K562 (cell line): ENCODE measurements around the gene ZDHHC5. TPM values are rescaled to one million over a fixed set of nuclear protein-coding genes. Genes with fewer than 3 reads are reported as not detected.

Source experiments
- microRNA counts: library from miRNA; unstranded; fragments of <30 nt; microRNA quantifications from one replicate; lab custom pipeline; 2016
- microRNA-seq: library from miRNA; unstranded; fragments of <30 nt; microRNA quantifications from one replicate; pipeline ENCODE4, GENCODE V29; 2018; ENCODE audit warnings: borderline microRNAs expressed
- polyA plus RNA-seq, 8 experiments: library from polyadenylated mRNA; depleted of rRNA in 4 of 8; stranded (reverse) in 5 of 8; unstranded in 3 of 8; fragments of >200 nt; fragmentation: Nextera tagmentation in 2 of 8; fragmentation: Illumina TruSeq in 1 of 8; extraction: Ambion mirVana in 2 of 8; extraction: Trizol in 1 of 8; gene quantifications; 2 replicates each; pipeline versions ENCODE4 v1.2.1 to v1.2.3, GENCODE V29; 2011 to 2014; ENCODE audit warnings: inconsistent platforms in 1 of 8, missing spikeins in 1 of 8
- small RNA-seq: library from RNA; depleted of rRNA; stranded (forward); fragments of <200 nt; gene quantifications from one replicate; pipeline ENCODE3, GENCODE V24; 2014
- total RNA-seq, 7 experiments: library from RNA; depleted of rRNA in 6 of 7; stranded (reverse); fragments of >200 nt in 6 of 7; fragmentation: Illumina TruSeq in 2 of 7; extraction: Trizol in 2 of 7; gene quantifications; 2 replicates each; pipeline versions ENCODE4 v1.2.1 to v1.2.3, GENCODE V29; 2011 to 2021; ENCODE audit warnings: low replicate concordance in 1 of 7

Gene ZDHHC5
- total and polyA plus RNA-seq, 9 of the 15 experiments (the other 6 are each of a cell fraction or from before 2014, with no cell fraction given): 3.8 to 64.2 (median 35.9) TPM

MicroRNAs within 50 kb of the gene (microRNA counts, 767-probe panel; counts per million panel counts)
- microRNA hsa-miR-130a-3p (lab: Ali Mortazavi, UCI): 4,107 counts per million, percentile 82 among the panel's probes with 10 or more counts

Small RNA genes within 50 kb of the gene (microRNA-seq; reads per million reads assigned to microRNA genes)
- gene MIR130A: 1.5 reads per million, percentile 19 among the genes with 10 or more reads in this experiment

Small RNA genes within 50 kb of the gene (small RNA-seq; reads per million reads assigned to genes)
- gene MIR130A (0.55 reads per million, percentile 28 among the genes with 10 or more reads in this experiment), gene TMX2-CTNND1 (not detected)

Other genes with a start within 250 kb of the ZDHHC5 start
Only the 7 nearest of the 14 such genes appear.
- gene SERPING1, start 70.4 kb upstream of the ZDHHC5 start, total RNA-seq (2014; rRNA removed): not detected in 2 replicates
- not detected in 2 replicates for gene SERPING1, start 70.4 kb upstream of the ZDHHC5 start, total RNA-seq (2014; rRNA removed; fragmentation: Illumina TruSeq; extraction: Trizol)
- gene SERPING1, start 70.4 kb upstream of the ZDHHC5 start, total RNA-seq (2015; rRNA removed; fragmentation: Illumina TruSeq; extraction: Trizol): 0.14 TPM in 1 of 2 replicates, not detected in the other
- 0.94 and 1.00 TPM in 2 replicates for gene SERPING1, start 70.4 kb upstream of the ZDHHC5 start, total RNA-seq (2021)
- gene SERPING1, start 70.4 kb upstream of the ZDHHC5 start, polyA plus RNA-seq (2011; rRNA removed): 0.10 and 0.31 TPM in 2 replicates
- 0.08 and 0.31 TPM in 2 replicates for gene SERPING1, start 70.4 kb upstream of the ZDHHC5 start, polyA plus RNA-seq (2014; fragmentation: Illumina TruSeq; extraction: Trizol)
- under 1 TPM; 0.21 to 0.30 TPM for gene SERPING1, start 70.4 kb upstream of the ZDHHC5 start, polyA plus RNA-seq (2014; fragmentation: Nextera tagmentation; extraction: Ambion mirVana)
- gene SERPING1, start 70.4 kb upstream of the ZDHHC5 start, polyA plus RNA-seq (2014; rRNA removed): 0.20 and 0.55 TPM in 2 replicates
- 0.37 TPM in 1 of 2 replicates, not detected in the other for gene YPEL4, start 18.2 kb upstream of the ZDHHC5 start, total RNA-seq (2014; rRNA removed)
- gene YPEL4, start 18.2 kb upstream of the ZDHHC5 start, total RNA-seq (2014; rRNA removed; fragmentation: Illumina TruSeq; extraction: Trizol): 0.16 and 0.22 TPM in 2 replicates
- 0.07 and 0.08 TPM in 2 replicates for gene YPEL4, start 18.2 kb upstream of the ZDHHC5 start, total RNA-seq (2015; rRNA removed; fragmentation: Illumina TruSeq; extraction: Trizol)
- 0.42 and 0.51 TPM in 2 replicates for gene YPEL4, start 18.2 kb upstream of the ZDHHC5 start, total RNA-seq (2021)
- 0.91 and 1.4 TPM in 2 replicates for gene YPEL4, start 18.2 kb upstream of the ZDHHC5 start, polyA plus RNA-seq (2011; rRNA removed)
- 0.40 and 0.48 TPM in 2 replicates for gene YPEL4, start 18.2 kb upstream of the ZDHHC5 start, polyA plus RNA-seq (2014; fragmentation: Illumina TruSeq; extraction: Trizol)
- gene YPEL4, start 18.2 kb upstream of the ZDHHC5 start, polyA plus RNA-seq (2014; fragmentation: Nextera tagmentation; extraction: Ambion mirVana): under 1 TPM in 1 of 2 experiments, not detected in 1; 0.08 TPM
- gene YPEL4, start 18.2 kb upstream of the ZDHHC5 start, polyA plus RNA-seq (2014; rRNA removed): 0.40 and 1.1 TPM in 2 replicates
- 19.1 and 20.0 TPM in 2 replicates for gene CLP1, start 10.4 kb upstream of the ZDHHC5 start, total RNA-seq (2014; rRNA removed)
- 27.8 and 28.6 TPM in 2 replicates for gene CLP1, start 10.4 kb upstream of the ZDHHC5 start, total RNA-seq (2014; rRNA removed; fragmentation: Illumina TruSeq; extraction: Trizol)
- 26.3 and 27.8 TPM in 2 replicates for gene CLP1, start 10.4 kb upstream of the ZDHHC5 start, total RNA-seq (2015; rRNA removed; fragmentation: Illumina TruSeq; extraction: Trizol)
- 21.5 and 23.7 TPM in 2 replicates for gene CLP1, start 10.4 kb upstream of the ZDHHC5 start, total RNA-seq (2021)
- gene CLP1, start 10.4 kb upstream of the ZDHHC5 start, polyA plus RNA-seq (2011; rRNA removed): 22.2 and 31.9 TPM in 2 replicates
- gene CLP1, start 10.4 kb upstream of the ZDHHC5 start, polyA plus RNA-seq (2014; fragmentation: Illumina TruSeq; extraction: Trizol): 24.9 and 30.3 TPM in 2 replicates
- gene CLP1, start 10.4 kb upstream of the ZDHHC5 start, polyA plus RNA-seq (2014; fragmentation: Nextera tagmentation; extraction: Ambion mirVana): 10 to 100 TPM; 45.6 to 46.2 TPM
- gene CLP1, start 10.4 kb upstream of the ZDHHC5 start, polyA plus RNA-seq (2014; rRNA removed): 23.4 and 26.5 TPM in 2 replicates
- gene MED19, start 44.1 kb downstream of the ZDHHC5 start, total RNA-seq (2014; rRNA removed): 19.3 and 23.5 TPM in 2 replicates
- gene MED19, start 44.1 kb downstream of the ZDHHC5 start, total RNA-seq (2014; rRNA removed; fragmentation: Illumina TruSeq; extraction: Trizol): 13.9 and 14.9 TPM in 2 replicates
- 15.0 and 17.2 TPM in 2 replicates for gene MED19, start 44.1 kb downstream of the ZDHHC5 start, total RNA-seq (2015; rRNA removed; fragmentation: Illumina TruSeq; extraction: Trizol)
- 13.7 and 14.0 TPM in 2 replicates for gene MED19, start 44.1 kb downstream of the ZDHHC5 start, total RNA-seq (2021)
- 16.4 and 19.2 TPM in 2 replicates for gene MED19, start 44.1 kb downstream of the ZDHHC5 start, polyA plus RNA-seq (2011; rRNA removed)
- gene MED19, start 44.1 kb downstream of the ZDHHC5 start, polyA plus RNA-seq (2014; fragmentation: Illumina TruSeq; extraction: Trizol): 17.7 and 19.8 TPM in 2 replicates
- gene MED19, start 44.1 kb downstream of the ZDHHC5 start, polyA plus RNA-seq (2014; fragmentation: Nextera tagmentation; extraction: Ambion mirVana): 1 to 10 TPM; 7.3 to 7.9 TPM
- 15.9 and 22.1 TPM in 2 replicates for gene MED19, start 44.1 kb downstream of the ZDHHC5 start, polyA plus RNA-seq (2014; rRNA removed)
- 184 and 195 TPM in 2 replicates for gene TMX2, start 44.5 kb downstream of the ZDHHC5 start, total RNA-seq (2014; rRNA removed)
- 232 and 235 TPM in 2 replicates for gene TMX2, start 44.5 kb downstream of the ZDHHC5 start, total RNA-seq (2014; rRNA removed; fragmentation: Illumina TruSeq; extraction: Trizol)
- 215 and 227 TPM in 2 replicates for gene TMX2, start 44.5 kb downstream of the ZDHHC5 start, total RNA-seq (2015; rRNA removed; fragmentation: Illumina TruSeq; extraction: Trizol)
- 175 and 176 TPM in 2 replicates for gene TMX2, start 44.5 kb downstream of the ZDHHC5 start, total RNA-seq (2021)
- gene TMX2, start 44.5 kb downstream of the ZDHHC5 start, polyA plus RNA-seq (2011; rRNA removed): 169 and 192 TPM in 2 replicates
- 243 and 281 TPM in 2 replicates for gene TMX2, start 44.5 kb downstream of the ZDHHC5 start, polyA plus RNA-seq (2014; fragmentation: Illumina TruSeq; extraction: Trizol)
- 100 to 1,000 TPM; 381 to 433 TPM for gene TMX2, start 44.5 kb downstream of the ZDHHC5 start, polyA plus RNA-seq (2014; fragmentation: Nextera tagmentation; extraction: Ambion mirVana)
- gene TMX2, start 44.5 kb downstream of the ZDHHC5 start, polyA plus RNA-seq (2014; rRNA removed): 218 and 224 TPM in 2 replicates
- 254 and 261 TPM in 2 replicates for gene SELENOH, start 73.4 kb downstream of the ZDHHC5 start, total RNA-seq (2014; rRNA removed)
- gene SELENOH, start 73.4 kb downstream of the ZDHHC5 start, total RNA-seq (2014; rRNA removed; fragmentation: Illumina TruSeq; extraction: Trizol): 47.8 and 49.2 TPM in 2 replicates
- gene SELENOH, start 73.4 kb downstream of the ZDHHC5 start, total RNA-seq (2015; rRNA removed; fragmentation: Illumina TruSeq; extraction: Trizol): 118 and 136 TPM in 2 replicates
- gene SELENOH, start 73.4 kb downstream of the ZDHHC5 start, total RNA-seq (2021): 194 and 216 TPM in 2 replicates
- gene SELENOH, start 73.4 kb downstream of the ZDHHC5 start, polyA plus RNA-seq (2011; rRNA removed): 116 and 120 TPM in 2 replicates
- 33.9 and 70.6 TPM in 2 replicates for gene SELENOH, start 73.4 kb downstream of the ZDHHC5 start, polyA plus RNA-seq (2014; fragmentation: Illumina TruSeq; extraction: Trizol)
- gene SELENOH, start 73.4 kb downstream of the ZDHHC5 start, polyA plus RNA-seq (2014; fragmentation: Nextera tagmentation; extraction: Ambion mirVana): 10 to 100 TPM; 16.6 to 39.5 TPM
- gene SELENOH, start 73.4 kb downstream of the ZDHHC5 start, polyA plus RNA-seq (2014; rRNA removed): 278 and 299 TPM in 2 replicates
- not detected in 2 replicates for gene BTBD18, start 83.7 kb downstream of the ZDHHC5 start, total RNA-seq (2014; rRNA removed)
- gene BTBD18, start 83.7 kb downstream of the ZDHHC5 start, total RNA-seq (2014; rRNA removed; fragmentation: Illumina TruSeq; extraction: Trizol): not detected in 2 replicates
- not detected in 2 replicates for gene BTBD18, start 83.7 kb downstream of the ZDHHC5 start, total RNA-seq (2015; rRNA removed; fragmentation: Illumina TruSeq; extraction: Trizol)
- not detected in 2 replicates for gene BTBD18, start 83.7 kb downstream of the ZDHHC5 start, total RNA-seq (2021)
- not detected in 2 replicates for gene BTBD18, start 83.7 kb downstream of the ZDHHC5 start, polyA plus RNA-seq (2011; rRNA removed)
- not detected in 2 replicates for gene BTBD18, start 83.7 kb downstream of the ZDHHC5 start, polyA plus RNA-seq (2014; fragmentation: Illumina TruSeq; extraction: Trizol)
- gene BTBD18, start 83.7 kb downstream of the ZDHHC5 start, polyA plus RNA-seq (2014; fragmentation: Nextera tagmentation; extraction: Ambion mirVana): under 1 TPM in 1 of 2 experiments, not detected in 1; 0.06 TPM
- not detected in 2 replicates for gene BTBD18, start 83.7 kb downstream of the ZDHHC5 start, polyA plus RNA-seq (2014; rRNA removed)